Measurements from ENCODE around the gene IRF6.

The IRF6 gene

DNA sequence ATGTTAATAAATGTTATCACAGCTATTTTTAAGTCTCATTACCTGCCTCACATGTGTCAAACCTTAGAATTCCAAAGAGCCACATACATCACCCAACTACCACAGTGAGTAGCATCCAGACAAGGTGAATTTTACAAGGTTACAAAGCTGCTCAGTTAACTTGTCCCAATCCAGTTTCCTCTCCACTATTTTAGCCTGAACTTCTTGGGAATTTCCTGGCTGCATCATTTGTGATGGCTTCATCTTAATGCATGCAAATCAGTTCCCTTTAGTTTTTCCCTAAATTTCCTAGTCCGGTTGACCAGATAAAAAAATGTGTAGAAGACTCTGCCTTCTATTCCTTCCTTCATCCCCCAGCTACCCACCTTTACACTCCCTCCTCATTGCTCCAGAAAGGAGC lies 50.7 kb downstream of the IRF6 start:
- no peak for DNase-seq (ENCODE audit: low read depth)
- TF ChIP-seq, protein P1, sequence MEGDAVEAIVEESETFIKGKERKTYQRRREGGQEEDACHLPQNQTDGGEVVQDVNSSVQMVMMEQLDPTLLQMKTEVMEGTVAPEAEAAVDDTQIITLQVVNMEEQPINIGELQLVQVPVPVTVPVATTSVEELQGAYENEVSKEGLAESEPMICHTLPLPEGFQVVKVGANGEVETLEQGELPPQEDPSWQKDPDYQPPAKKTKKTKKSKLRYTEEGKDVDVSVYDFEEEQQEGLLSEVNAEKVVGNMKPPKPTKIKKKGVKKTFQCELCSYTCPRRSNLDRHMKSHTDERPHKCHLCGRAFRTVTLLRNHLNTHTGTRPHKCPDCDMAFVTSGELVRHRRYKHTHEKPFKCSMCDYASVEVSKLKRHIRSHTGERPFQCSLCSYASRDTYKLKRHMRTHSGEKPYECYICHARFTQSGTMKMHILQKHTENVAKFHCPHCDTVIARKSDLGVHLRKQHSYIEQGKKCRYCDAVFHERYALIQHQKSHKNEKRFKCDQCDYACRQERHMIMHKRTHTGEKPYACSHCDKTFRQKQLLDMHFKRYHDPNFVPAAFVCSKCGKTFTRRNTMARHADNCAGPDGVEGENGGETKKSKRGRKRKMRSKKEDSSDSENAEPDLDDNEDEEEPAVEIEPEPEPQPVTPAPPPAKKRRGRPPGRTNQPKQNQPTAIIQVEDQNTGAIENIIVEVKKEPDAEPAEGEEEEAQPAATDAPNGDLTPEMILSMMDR (IDR thresholded peaks at IDR 0.05; ENCODE audit: insufficient read depth, low read depth, low read length, missing control alignments), result no peak
- peak overlapping the region; percentile 67; the same call in 1 of the 2 replicates for H3K4me3 ChIP-seq (ENCODE audit: low read depth, low read length)

DNA sequence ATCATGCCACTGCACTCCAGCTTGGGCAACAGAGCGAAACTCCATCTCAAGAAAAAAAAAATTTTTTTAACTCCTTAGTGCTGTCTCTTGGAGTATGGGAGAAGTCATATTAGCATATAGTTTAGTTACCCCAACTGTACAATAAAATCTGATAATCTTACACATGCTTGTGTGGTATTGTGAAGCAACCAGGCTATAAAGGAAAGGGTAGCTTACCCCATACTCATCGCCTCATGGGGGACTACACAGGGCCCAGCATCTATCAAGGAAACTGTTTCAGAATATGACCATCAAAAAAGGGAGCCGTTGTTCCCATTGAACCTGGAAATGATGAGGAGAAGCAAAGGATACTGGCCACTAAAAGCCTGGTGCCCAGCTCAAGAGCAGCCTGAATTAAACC lies 53.1 kb downstream of the IRF6 start:
- DNase-seq (ENCODE audit: low read depth), result no peak
- H3K4me3 ChIP-seq (ENCODE audit: low read depth, low read length), result no peak overlapping the region
- TF ChIP-seq, protein P1 (IDR thresholded peaks at IDR 0.05; ENCODE audit: insufficient read depth, low read depth, low read length, missing control alignments), result no peak

DNA sequence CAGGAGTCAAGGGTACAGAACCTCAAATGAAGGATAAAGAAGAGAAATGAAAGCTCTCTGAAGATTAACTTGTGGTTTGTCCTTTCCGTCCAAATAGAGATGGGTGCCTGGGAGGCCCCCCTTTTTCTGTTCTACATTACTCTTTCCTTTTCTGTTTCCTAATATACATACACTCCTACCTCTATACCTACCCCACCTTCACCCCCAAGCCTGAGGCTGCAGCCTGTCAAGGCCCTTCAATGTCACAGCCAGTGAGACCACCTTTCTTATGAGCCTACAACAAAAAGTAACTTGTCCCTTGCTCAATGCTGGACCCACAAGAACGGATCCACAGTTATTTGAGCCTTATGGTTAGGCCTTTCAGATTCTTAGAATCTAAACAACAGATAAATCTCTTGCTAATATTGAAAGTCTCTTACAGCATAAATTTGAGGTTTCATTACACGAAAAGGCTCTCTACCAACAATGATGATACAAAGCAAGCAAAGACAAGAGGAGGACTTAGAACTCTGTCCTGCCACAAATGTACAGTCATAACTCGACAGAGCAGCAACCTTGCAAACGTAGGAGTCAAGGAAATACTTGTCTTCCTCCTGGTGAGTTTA lies 54.2 kb downstream of the IRF6 start:
- peak; percentile 86 for DNase-seq (ENCODE audit: low read depth)
- TF ChIP-seq, protein P1 (IDR thresholded peaks at IDR 0.05; ENCODE audit: insufficient read depth, low read depth, low read length, missing control alignments), result no peak
- no peak overlapping the region for H3K4me3 ChIP-seq (ENCODE audit: low read depth, low read length)

DNA sequence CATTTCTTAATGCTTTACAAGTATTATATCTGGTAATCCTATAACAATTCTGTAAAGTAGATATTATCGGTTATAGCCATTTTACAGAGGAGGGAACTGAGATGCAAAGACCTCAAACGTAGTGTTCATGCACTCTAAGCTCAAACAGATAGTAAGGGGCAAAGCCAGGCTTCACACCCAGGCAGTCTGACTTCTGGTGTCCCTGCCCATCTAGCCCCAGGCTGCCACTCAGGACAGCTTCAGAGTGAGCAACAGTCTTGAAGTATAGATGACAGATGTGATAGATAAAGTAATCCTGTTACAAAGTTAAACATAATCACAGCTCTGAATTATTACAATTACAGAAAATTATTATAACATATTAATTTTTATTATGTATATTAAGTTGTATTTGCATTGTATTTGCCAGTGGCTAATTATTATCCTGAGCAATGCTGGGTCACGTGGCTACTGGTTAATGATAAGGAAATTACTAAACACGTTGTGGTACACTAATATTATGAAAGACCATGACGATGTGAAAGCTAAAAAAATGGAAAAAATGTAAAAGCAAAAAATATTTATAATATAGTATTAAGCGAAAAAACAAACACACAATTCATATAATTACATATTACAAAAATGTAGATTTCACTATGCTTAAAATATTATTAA lies 56.1 kb downstream of the IRF6 start:
- TF ChIP-seq, protein P1 (IDR thresholded peaks at IDR 0.05; ENCODE audit: insufficient read depth, low read depth, low read length, missing control alignments), result no peak
- no peak for DNase-seq (ENCODE audit: low read depth)
- no peak overlapping the region for H3K4me3 ChIP-seq (ENCODE audit: low read depth, low read length)

DNA sequence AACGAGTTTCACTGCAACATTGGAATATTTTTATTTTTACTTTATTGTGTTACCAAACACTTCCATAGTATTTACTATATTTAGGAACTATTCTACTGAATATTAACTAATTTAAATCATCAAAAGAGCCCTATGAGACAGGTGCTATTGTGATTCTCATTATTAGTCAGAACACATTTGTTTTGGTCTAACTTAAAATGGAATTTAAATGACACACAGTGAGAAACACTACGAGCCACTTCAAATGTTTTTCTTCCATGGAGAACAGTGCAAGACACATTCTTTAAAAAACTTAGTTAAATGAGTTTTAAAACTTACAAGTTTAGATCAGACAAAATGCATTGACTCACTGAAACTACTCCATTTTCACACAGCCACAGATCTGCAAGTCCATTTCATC lies 56.7 kb downstream of the IRF6 start:
- no peak overlapping the region for H3K4me3 ChIP-seq (ENCODE audit: low read depth, low read length)
- TF ChIP-seq, protein P1 (IDR thresholded peaks at IDR 0.05; ENCODE audit: insufficient read depth, low read depth, low read length, missing control alignments), result no peak
- DNase-seq (ENCODE audit: low read depth), result no peak

DNA sequence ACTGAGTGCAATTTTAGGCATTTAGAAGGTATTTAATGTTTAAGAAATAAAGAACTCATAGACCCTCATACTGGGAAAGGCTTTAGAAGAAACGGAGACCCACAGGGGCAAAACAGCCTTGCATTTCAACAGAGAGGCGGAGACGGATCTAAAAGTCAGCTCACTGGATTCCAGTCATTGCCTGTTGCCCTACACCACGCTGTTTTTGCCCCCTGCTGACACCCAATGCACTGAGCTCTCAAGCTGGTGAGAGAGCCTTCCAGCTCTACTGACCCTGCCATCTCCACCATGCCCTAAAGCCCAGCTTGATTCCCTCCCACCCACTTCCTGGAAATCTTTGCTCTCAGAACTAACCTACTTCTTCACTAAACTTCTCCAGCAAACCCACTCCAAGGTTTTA lies 57.3 kb downstream of the IRF6 start:
- TF ChIP-seq, protein P1 (IDR thresholded peaks at IDR 0.05; ENCODE audit: insufficient read depth, low read depth, low read length, missing control alignments), result no peak
- no peak for DNase-seq (ENCODE audit: low read depth)

More for the DNA sequence above, 57.3 kb downstream of the IRF6 start:
- no peak overlapping the region for H3K4me3 ChIP-seq (ENCODE audit: low read depth, low read length)
